ENCODE data around the gene TMEM240.
"Not testable (repeated sequence)": the region's sequence is repeated elsewhere in the genome, so short reads cannot be mapped to it uniquely, and the experiment has no call there.

TMEM240 gene

GRCh38 chr1:1489861-1490260 lies 50.6 kb downstream of the TMEM240 start:
- no peak for DNase-seq

GRCh38 chr1:1489231-1489630 lies 51.2 kb downstream of the TMEM240 start:
- DNase-seq, result no peak

GRCh38 chr1:1487701-1488100 lies 52.7 kb downstream of the TMEM240 start:
- no peak for DNase-seq

GRCh38 chr1:1485755-1486317 lies 54.6 kb downstream of the TMEM240 start:
- not testable (repeated sequence) for DNase-seq

GRCh38 chr1:1484976-1485750 lies 55.3 kb downstream of the TMEM240 start:
- not testable (repeated sequence) for DNase-seq
